Putamen (tissue), 1 donor: ENCODE measurements around the gene FBXL7.
A peak's percentile ranks its signal among the peaks of the same experiment; 100 is the strongest.

Experiments
- DNase-seq: peaks from one replicate; pipeline ENCODE4 v3.0.0-alpha.2; 2016; ENCODE audit warnings: low spot score

FBXL7 gene

DNA sequence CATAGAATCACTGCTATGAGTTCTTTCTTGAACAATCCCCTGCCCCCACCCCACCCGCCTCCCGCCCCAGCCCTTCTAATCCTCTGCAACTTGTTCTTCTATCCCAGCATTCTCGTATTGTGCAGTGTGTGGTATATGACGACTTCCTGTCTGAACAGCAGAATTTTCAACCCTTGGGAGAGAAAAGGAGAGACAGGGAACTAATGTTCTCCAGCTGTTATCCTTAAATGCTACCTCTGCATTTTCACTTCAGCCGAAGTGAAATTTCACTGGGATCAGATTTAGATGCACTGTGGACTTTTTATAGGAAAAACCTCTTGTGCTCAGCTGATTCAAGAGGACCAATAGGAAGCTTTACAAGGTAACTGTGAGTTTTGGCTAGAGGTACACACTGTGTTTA is 2.2 kb downstream of the FBXL7 start:
- DNase-seq, result no peak

DNA sequence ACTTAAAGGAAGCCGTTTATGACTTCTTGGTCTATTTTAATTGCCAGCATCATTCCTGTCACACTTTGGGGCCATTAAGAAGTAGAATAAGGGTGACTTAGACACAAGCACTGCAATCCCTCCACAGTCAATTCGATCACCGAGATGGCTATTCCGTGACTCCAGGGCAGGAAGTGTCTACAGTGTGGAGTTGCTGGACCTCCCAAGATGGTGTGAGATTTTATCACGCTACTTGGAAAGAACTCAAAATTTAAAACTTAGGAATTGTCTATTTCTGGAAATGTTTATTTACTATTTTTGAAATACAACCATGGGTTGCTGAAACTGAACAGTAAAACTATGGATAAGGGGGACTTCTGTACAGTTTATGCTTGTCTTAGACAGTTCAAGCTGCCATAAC is 6.2 kb downstream of the FBXL7 start:
- DNase-seq, result no peak

- DNase-seq, result no peak
Observed at GRCh38 chr5:15506897-15507296, 6.9 kb downstream of the FBXL7 start.

DNA sequence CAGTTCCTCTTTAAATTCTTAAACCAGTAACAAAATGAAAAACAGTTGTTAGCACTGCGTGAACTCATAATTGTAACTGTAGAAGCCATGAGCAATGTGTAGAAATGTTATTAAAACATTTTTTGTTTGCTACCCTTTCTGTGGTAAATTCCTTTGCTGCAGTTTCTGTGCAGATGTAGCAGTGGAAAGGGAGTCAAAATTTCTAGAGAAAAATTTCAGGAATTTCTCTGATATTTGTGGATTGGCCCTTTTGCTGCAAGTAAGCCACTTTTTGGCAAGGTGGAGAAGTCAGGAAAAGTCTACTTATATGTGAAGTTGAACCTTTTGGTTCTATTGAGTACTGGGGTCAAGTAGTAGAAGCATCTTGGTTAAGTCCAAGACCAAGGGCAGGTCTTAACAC is 10.1 kb downstream of the FBXL7 start:
- no peak for DNase-seq

- DNase-seq, result no peak
Observed at GRCh38 chr5:15510831-15511230, 10.9 kb downstream of the FBXL7 start.

DNA sequence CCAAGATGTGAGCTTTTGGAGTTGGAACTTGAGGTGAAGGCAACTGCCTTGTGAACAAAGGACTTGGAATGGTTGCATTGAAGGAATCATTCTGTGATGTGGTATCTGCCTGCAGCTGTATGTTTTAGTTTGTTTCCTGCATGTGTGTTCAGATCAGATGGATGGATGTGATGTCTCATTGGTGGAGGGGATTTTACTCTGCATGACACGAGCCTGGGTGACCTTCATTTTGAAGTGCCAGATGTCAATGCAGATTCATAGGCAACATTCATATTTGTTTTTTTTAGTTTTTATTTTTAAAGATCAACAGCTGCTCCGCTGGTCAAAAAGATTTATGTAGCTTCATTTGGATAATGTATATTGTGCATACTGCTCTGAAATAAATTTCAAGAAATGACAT is 13.5 kb downstream of the FBXL7 start:
- no peak for DNase-seq

GRCh38 chr5:15513911-15514310 is 13.9 kb downstream of the FBXL7 start:
- DNase-seq, result no peak

GRCh38 chr5:15515229-15515628 is 15.2 kb downstream of the FBXL7 start:
- no peak for DNase-seq

DNA sequence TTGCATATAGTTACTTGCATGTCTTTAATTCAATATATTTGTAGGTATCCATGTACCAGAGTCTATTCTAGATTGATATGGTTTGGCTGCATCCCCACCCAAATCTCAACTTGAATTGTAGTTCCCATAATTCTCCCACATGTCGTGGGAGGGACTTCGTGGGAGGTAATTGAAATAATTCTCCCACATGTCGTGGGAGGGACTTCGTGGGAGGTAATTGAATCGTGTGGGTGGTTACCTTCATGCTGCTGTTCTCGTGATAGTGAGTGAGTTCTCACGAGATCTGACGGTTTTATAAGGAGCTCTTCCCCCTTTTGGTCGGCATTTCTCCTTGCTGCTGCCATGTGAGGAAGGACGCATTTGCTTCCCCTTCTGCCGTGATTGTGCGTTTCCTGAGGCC is 16.5 kb downstream of the FBXL7 start:
- DNase-seq, result no peak

DNA sequence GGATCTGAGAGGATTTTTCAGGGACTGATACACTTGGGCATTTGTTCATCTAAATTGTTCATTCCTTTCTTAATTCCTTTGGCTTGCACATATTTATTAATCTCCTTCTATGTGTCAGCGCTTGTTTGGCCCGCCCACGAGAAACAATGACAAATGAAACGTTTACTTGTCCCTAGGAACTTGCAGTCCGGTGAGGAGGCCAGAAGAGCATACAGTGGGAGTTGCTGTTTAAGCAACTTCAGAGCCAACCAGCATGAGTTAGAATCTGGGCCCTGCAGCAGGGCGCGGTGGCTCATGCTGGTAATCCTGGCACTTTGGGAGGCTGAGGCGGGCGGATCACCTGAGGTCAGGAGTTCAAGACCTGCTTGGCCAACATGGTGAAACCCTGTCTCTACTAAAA is 18.8 kb downstream of the FBXL7 start:
- no peak for DNase-seq

GRCh38 chr5:15520856-15521255 is 20.9 kb downstream of the FBXL7 start:
- DNase-seq, result no peak

DNA sequence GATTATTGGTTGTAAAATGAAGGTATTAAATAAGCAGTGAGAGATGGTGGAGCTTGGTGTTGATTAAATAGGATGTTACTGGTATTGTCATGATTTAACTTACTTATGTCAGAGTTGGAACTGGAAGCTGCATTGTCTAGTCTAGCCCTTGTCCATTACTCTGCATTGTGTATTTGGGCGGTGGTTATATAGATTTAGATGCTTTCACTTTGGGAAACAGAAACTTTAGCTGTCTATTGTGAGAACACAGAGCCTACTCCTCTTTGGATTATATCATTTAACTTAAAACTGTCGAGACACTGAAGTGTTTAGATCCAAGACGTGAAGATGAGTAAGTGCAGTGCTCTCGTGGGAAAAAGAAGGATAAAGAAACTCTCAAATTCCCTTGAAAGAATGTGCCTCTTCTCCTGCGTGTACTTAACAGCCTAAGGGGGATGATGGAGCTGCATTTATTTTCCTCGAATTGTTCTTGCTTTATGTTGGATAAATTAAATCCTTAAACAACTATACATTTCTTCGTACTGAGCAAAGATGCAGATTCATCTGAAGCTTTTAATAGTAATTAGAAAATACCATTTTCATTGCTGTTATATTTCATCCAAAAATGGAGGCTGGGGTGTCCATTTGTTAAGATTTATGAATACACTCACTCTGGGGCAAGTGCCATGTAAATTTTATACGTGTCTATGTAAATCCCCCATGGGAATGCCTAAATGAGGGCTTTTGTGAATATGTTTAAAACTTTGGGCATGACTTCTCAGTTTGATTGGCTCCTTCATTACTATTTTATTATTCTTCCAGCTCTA is 21.6 kb downstream of the FBXL7 start:
- no peak for DNase-seq

DNA sequence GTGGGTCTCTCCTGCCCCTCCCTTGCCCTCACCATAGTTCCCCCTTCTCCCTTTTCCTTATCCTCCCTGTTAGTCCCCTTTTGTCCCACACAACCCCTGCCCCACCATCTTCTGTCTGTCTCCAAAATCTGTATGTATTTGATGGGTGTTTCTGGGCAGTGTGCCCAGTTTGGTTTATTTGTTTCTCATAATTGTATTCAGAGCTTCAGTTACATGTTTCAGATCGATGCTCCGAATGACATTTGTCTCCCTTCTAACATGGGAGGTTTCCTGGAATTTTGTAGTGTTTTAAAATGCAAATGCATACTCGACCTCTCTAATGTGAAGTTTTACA is 22.2 kb downstream of the FBXL7 start:
- DNase-seq, result no peak

DNA sequence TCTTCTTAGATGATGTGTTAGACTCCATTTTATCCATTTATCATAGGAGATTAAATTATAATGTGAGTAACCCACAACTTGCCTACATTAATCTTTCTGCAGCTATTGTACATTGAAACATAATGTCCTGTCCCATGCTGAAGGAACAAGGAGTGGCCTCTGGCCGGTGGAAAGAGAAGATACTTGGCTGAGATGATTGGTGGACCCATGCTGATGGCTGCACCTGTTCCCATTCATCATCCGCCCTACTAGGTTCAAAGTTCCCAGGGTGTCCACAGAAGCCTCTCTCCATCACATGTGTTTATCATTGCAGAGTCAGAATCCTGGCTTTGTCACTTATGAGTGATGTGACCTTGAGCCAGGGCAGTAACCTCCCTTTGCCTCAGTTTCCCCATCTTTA is 24.7 kb downstream of the FBXL7 start:
- no peak for DNase-seq

- DNase-seq, result no peak
Observed at GRCh38 chr5:15525703-15526275, 25.8 kb downstream of the FBXL7 start.

DNA sequence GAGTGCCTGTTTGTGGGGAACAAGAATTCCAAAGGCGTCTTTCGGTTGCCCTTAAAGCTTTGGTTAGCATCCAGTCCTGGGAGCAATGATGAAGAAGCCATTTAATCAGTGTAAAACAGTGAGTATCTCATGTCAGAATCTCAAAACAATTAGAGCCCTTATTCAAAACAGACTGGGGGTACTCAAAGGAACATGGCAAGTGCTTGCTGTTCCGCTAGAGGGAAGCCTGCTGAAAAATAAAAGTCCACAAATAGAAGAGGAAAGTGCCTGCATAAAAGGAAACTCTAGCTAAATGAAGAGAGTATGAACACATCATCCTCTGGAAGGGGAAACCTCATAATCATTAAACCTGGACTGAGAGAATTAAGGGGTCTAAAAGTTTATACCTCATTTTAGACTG is 26.4 kb downstream of the FBXL7 start:
- DNase-seq, result peak; percentile 72

- DNase-seq, result peak; percentile 46
Observed at GRCh38 chr5:15528476-15528875, 28.5 kb downstream of the FBXL7 start.

DNA sequence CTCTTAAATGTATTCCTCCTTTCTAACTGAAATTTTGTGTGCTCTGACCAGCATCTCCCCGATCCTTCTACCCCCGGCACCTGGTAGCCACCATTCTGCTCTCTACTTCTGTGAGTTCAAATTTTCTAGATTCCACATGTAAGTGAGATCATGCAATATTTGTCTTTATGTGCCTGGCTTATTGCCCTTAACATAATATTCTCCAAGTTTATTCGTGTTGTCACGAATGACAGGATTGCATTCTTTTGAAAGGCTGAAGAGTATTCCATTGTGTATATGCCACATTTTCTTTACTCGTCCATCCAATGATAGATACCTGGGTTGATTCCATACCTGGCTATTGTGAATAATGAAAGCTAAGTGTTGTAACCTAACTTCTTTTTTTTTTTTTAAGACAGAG is 29.0 kb downstream of the FBXL7 start:
- DNase-seq, result no peak

- DNase-seq, result no peak
Observed at GRCh38 chr5:15529821-15530220, 29.8 kb downstream of the FBXL7 start.

GRCh38 chr5:15533129-15533893 is 33.3 kb downstream of the FBXL7 start:
- no peak for DNase-seq

- no peak for DNase-seq
Observed at GRCh38 chr5:15535938-15536337, 36.0 kb downstream of the FBXL7 start.

DNA sequence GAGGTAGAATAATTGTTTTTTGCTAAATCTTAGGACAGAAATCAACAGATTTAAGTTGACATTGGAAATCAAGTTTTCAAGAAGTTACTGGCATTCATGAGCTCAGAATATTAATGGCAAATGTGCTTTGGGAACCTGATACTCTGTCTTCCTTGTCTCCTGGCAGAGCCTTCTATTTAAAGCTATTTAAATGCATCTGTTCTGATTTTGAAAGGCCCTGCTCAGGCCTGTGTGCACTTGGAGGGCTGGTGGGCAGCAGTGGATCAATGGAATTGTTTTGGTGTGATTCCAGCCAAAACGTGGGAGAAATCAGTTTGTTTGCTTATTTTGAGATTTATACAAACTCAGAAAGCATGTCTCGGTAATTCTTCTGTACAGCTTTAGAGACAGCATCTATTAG is 38.5 kb downstream of the FBXL7 start:
- no peak for DNase-seq

DNA sequence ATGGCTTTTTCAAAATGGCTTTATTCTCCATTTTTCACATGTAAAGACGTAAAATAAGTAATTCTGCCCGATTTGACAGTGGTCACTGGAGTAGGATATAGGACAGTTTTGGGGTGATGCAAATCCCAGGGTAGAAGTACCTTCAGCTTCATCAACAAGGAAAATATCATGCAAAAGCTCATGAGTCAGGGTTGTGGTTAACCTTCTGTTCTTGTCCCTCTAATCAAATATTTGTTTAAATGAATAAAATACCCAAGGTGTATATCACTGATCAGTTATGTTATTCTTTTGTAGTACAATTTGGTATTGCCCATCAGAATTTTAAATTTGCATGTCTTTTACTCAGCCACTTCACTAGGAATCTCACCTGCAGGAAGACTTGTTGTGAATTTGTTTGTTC is 40.0 kb downstream of the FBXL7 start:
- DNase-seq, result no peak
